Ovary (tissue), 9 donors: ENCODE results near the gene SLC2A10. TPM values are rescaled to one million over a fixed set of nuclear protein-coding genes. Genes with fewer than 3 reads are reported as not detected.

Experiments used
- DNase-seq, 5 donors: peaks; one replicate each; pipeline ENCODE4 v3.0.0-alpha.2; 2019 to 2020
- H3K27ac ChIP-seq, 2 donors: fragments of 200-600 bp; one replicate each; pipeline versions ENCODE4 v1.5.1 to v1.8.0; 2019 to 2022
- H3K27me3 ChIP-seq: fragments of 200-600 bp; one replicate; pipeline ENCODE4 v1.8.0; 2022
- H3K36me3 ChIP-seq: fragments of 200-600 bp; sonication (generic); one replicate; pipeline ENCODE4 v1.5.1; 2019
- H3K4me1 ChIP-seq: one replicate; pipeline ENCODE4 v1.8.1; 2013; ENCODE audit warnings: mild to moderate bottlenecking, moderate library complexity; ENCODE audit not compliant: insufficient read depth
- H3K4me3 ChIP-seq: fragments of 200-600 bp; sonication (generic); one replicate; pipeline ENCODE4 v1.5.1; 2017
- H3K9me3 ChIP-seq, 2 donors: fragments of 200-600 bp in 1 of 2; sonication (generic) in 1 of 2; one replicate each; pipeline versions ENCODE4 v1.5.1 to v1.8.1; 2013 to 2019; ENCODE audit warnings: mild to moderate bottlenecking in 1 of 2, moderate library complexity in 1 of 2
- CTCF ChIP-seq, 3 donors: fragments of 450-650 bp in 2 of 3; fragments of 200-600 bp in 1 of 3; IDR thresholded peaks; one replicate each; pipeline versions ENCODE4 v1.5.1 to v1.8.0; 2016 to 2022; ENCODE audit warnings: antibody characterized with exemption in 3 of 3, mild to moderate bottlenecking in 1 of 3
- EP300 ChIP-seq: sonication (generic); formaldehyde crosslinking; IDR thresholded peaks from one replicate; pipeline ENCODE4 v1.6.1; 2017; ENCODE audit warnings: antibody characterized with exemption
- POLR2A ChIP-seq: fragments of 450-650 bp; IDR thresholded peaks from one replicate; pipeline ENCODE4 v1.6.1; 2017; ENCODE audit warnings: antibody characterized with exemption, mild to moderate bottlenecking, moderate library complexity
- WGBS, 3 donors: extraction: QIAGEN DNeasy Blood & Tissue Kit in 1 of 3; methylation state at CpG; one replicate each; pipeline versions ENCODE4 v1.1.5 to v1.1.7; 2013 to 2017; 5-methylcytosine and 5-hydroxymethylcytosine counted together
- intact Hi-C, 4 donors: fragments of 100-400 bp; cut with DNase I; formaldehyde crosslinking; loops; one replicate each; pipeline versions ENCODE4 v1.11.0 to v1.15.1; 2022 to 2023
- polyA plus RNA-seq, 2 donors: library from polyadenylated mRNA; stranded (reverse); fragments of 200-250 nt in 1 of 2; fragments of 350-450 nt in 1 of 2; fragmentation: Illumina TruSeq in 1 of 2; extraction: RNeasy Lipid Tissue Mini Kit (QIAGEN cat#74804) in 1 of 2; gene quantifications; one replicate each; pipeline ENCODE4 v1.2.3, GENCODE V29; 2013 to 2014
- total RNA-seq, 7 donors: library from RNA; depleted of rRNA in 2 of 7; stranded (reverse); fragments of >200 nt in 2 of 7; fragmentation: NEBNext Ultra II Directional in 3 of 7; extraction: Animal tissue kit (Norgen Biotek cat#: 25700) in 3 of 7; gene quantifications; one replicate each; pipeline versions ENCODE4 v1.1.0 to v1.2.4, GENCODE V29; 2016 to 2023
- donor health status: DM: no; HTN: no; CAD: no; lungs with moderate emphysema.
- donor health status: DM: no; HTN: no; CAD: no.
- donor health status: Bipolar disorder and iron deficiency.
- donor health status: DM: yes; HTN: yes; CAD: no.
- donor health status: DM: no; HTN: no; CAD: no.
- donor health status: DM: yes; HTN: yes; CAD: no.

Gene SLC2A10
- total and polyA plus RNA-seq, 9 donors = 7.3 to 27.7 (median 15.1) TPM

- no peaks in the 10 kb centered on the region for H3K9me3 ChIP-seq
- no peak for DNase-seq
- no peaks in the 10 kb centered on the region for H3K4me1 ChIP-seq
- no peak overlapping the region for H3K4me3 ChIP-seq
- 43 to 51% (median 48%) methylated on average over 12 of the region's 12 CpGs for WGBS, 3 donors
- intact Hi-C loops = no loop called here
- no peaks in the 10 kb centered on the region for H3K36me3 ChIP-seq
- TF ChIP-seq EP300 = no peak
- no peak for TF ChIP-seq CTCF (IDR thresholded peaks at IDR 0.05)
- no peak for TF ChIP-seq POLR2A
- no peak overlapping the region for H3K27ac ChIP-seq
- H3K27me3 ChIP-seq = no peaks in the 10 kb centered on the region
These were observed 9.6 kb upstream of the SLC2A10 start for GRCh38 chr20:46699651-46700359.

- DNase-seq = no peak
- Histone ChIP-seq H3K4me3 (no peak overlapping the region), H3K9me3 (no peaks in the 10 kb centered on the region), H3K27ac (no peak overlapping the region), H3K36me3 (no peaks in the 10 kb centered on the region), H3K27me3 (no peaks in the 10 kb centered on the region), H3K4me1 (no peaks in the 10 kb centered on the region)
- no peak for TF ChIP-seq CTCF (IDR thresholded peaks at IDR 0.05)
- no peak for TF ChIP-seq EP300
- TF ChIP-seq POLR2A = no peak
- intact Hi-C loops = no loop called here
- 81 to 88% (median 82%) methylated on average over 6 of the region's 6 CpGs for WGBS, 3 donors
These were observed 9.0 kb upstream of the SLC2A10 start for GRCh38 chr20:46700481-46700880.

GRCh38 chr20:46701057-46701456 lies 8.4 kb upstream of the SLC2A10 start:
- no peaks in the 10 kb centered on the region for H3K27me3 ChIP-seq
- no peak for DNase-seq
- WGBS, 3 donors = 69 to 70% (median 70%) methylated on average over 2 of the region's 2 CpGs

GRCh38 chr20:46701556-46701955 lies 7.9 kb upstream of the SLC2A10 start:
- no peak overlapping the region for H3K27ac ChIP-seq
- TF ChIP-seq EP300 = no peak
- TF ChIP-seq CTCF (IDR thresholded peaks at IDR 0.05) = no peak
- no peak for TF ChIP-seq POLR2A
- H3K9me3 ChIP-seq = no peaks in the 10 kb centered on the region
- H3K4me1 ChIP-seq = no peaks in the 10 kb centered on the region
- no peaks in the 10 kb centered on the region for H3K36me3 ChIP-seq
- H3K4me3 ChIP-seq = no peak overlapping the region
- H3K27me3 ChIP-seq = no peaks in the 10 kb centered on the region
- DNase-seq = no peak
- WGBS, 3 donors = 51 to 67% (median 52%) methylated on average over 4 of the region's 4 CpGs
- intact Hi-C loops = no loop called here

More at GRCh38 chr20:46701057-46701456, 8.4 kb upstream of the SLC2A10 start:
- H3K27ac ChIP-seq = no peak overlapping the region
- no peaks in the 10 kb centered on the region for H3K4me1 ChIP-seq
- intact Hi-C loops = no loop called here
- TF ChIP-seq CTCF (IDR thresholded peaks at IDR 0.05) (no peak), EP300 (no peak), POLR2A (no peak)
- H3K36me3 ChIP-seq = no peaks in the 10 kb centered on the region
- H3K9me3 ChIP-seq = no peaks in the 10 kb centered on the region
- H3K4me3 ChIP-seq = no peak overlapping the region
